Measurements from ENCODE around the gene NAT16.

DNA sequence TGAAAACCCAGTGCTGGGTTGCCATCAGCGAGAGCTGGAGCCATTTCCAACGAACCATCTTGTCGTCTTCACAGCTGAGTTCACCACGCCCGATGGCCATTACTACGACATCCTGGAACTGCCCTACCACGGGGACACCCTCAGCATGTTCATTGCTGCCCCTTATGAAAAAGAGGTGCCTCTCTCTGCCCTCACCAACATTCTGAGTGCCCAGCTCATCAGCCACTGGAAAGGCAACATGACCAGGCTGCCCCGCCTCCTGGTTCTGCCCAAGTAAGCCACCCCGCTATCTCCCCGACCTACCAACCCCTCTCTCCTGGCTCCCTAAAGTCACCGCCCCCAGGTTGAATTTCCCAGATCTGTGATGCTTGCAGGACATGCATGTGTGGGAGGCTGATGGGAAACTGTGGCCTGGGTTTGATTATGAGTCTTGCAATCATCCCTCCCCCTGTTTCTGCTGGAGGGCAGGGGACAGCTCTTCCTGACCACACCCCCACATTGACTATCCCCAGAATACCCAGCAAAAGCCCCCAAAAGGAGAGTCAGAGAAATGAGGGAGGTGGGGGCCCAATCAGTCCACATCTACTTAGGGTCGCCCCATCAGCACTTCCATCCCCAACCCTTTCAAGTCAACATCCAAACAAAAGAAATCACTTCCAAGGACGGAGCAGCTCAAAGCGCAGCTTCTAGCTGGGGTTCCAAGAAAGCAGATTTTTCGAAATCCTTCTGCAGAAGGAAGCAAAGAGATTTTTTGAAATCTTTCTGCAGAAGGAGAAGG lies 46.3 kb downstream of the NAT16 start:
- TF ChIP-seq, protein P1, sequence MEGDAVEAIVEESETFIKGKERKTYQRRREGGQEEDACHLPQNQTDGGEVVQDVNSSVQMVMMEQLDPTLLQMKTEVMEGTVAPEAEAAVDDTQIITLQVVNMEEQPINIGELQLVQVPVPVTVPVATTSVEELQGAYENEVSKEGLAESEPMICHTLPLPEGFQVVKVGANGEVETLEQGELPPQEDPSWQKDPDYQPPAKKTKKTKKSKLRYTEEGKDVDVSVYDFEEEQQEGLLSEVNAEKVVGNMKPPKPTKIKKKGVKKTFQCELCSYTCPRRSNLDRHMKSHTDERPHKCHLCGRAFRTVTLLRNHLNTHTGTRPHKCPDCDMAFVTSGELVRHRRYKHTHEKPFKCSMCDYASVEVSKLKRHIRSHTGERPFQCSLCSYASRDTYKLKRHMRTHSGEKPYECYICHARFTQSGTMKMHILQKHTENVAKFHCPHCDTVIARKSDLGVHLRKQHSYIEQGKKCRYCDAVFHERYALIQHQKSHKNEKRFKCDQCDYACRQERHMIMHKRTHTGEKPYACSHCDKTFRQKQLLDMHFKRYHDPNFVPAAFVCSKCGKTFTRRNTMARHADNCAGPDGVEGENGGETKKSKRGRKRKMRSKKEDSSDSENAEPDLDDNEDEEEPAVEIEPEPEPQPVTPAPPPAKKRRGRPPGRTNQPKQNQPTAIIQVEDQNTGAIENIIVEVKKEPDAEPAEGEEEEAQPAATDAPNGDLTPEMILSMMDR (IDR thresholded peaks at IDR 0.05 in 2 of 3, conservative IDR thresholded peaks at IDR 0.05 in 1 of 3; ENCODE audit: control insufficient read depth in 2 of 3, extremely low read depth in 1 of 3, insufficient read depth in 1 of 3, low read depth in 3 of 3, low read length in 3 of 3) = no peak
- no peak for TF ChIP-seq POLR2A (IDR thresholded peaks at IDR 0.05; ENCODE audit: low read depth, low read length)
- TF ChIP-seq RAD21 (IDR thresholded peaks at IDR 0.05; ENCODE audit: insufficient read depth, low read depth, low read length) = no peak
- no peak for TF ChIP-seq JUNB (IDR thresholded peaks at IDR 0.05)
- no peak for TF ChIP-seq IKZF1 (conservative IDR thresholded peaks at IDR 0.05)
- TF ChIP-seq, protein P2, sequence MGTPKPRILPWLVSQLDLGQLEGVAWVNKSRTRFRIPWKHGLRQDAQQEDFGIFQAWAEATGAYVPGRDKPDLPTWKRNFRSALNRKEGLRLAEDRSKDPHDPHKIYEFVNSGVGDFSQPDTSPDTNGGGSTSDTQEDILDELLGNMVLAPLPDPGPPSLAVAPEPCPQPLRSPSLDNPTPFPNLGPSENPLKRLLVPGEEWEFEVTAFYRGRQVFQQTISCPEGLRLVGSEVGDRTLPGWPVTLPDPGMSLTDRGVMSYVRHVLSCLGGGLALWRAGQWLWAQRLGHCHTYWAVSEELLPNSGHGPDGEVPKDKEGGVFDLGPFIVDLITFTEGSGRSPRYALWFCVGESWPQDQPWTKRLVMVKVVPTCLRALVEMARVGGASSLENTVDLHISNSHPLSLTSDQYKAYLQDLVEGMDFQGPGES (IDR thresholded peaks at IDR 0.05) = no peak
- TF ChIP-seq, protein P3, sequence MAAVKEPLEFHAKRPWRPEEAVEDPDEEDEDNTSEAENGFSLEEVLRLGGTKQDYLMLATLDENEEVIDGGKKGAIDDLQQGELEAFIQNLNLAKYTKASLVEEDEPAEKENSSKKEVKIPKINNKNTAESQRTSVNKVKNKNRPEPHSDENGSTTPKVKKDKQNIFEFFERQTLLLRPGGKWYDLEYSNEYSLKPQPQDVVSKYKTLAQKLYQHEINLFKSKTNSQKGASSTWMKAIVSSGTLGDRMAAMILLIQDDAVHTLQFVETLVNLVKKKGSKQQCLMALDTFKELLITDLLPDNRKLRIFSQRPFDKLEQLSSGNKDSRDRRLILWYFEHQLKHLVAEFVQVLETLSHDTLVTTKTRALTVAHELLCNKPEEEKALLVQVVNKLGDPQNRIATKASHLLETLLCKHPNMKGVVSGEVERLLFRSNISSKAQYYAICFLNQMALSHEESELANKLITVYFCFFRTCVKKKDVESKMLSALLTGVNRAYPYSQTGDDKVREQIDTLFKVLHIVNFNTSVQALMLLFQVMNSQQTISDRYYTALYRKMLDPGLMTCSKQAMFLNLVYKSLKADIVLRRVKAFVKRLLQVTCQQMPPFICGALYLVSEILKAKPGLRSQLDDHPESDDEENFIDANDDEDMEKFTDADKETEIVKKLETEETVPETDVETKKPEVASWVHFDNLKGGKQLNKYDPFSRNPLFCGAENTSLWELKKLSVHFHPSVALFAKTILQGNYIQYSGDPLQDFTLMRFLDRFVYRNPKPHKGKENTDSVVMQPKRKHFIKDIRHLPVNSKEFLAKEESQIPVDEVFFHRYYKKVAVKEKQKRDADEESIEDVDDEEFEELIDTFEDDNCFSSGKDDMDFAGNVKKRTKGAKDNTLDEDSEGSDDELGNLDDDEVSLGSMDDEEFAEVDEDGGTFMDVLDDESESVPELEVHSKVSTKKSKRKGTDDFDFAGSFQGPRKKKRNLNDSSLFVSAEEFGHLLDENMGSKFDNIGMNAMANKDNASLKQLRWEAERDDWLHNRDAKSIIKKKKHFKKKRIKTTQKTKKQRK (IDR thresholded peaks at IDR 0.05; ENCODE audit: low read depth, low read length) = no peak
- TF ChIP-seq, protein P4, sequence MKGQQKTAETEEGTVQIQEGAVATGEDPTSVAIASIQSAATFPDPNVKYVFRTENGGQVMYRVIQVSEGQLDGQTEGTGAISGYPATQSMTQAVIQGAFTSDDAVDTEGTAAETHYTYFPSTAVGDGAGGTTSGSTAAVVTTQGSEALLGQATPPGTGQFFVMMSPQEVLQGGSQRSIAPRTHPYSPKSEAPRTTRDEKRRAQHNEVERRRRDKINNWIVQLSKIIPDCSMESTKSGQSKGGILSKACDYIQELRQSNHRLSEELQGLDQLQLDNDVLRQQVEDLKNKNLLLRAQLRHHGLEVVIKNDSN (IDR thresholded peaks at IDR 0.05; ENCODE audit: borderline replicate concordance, extremely low read length, insufficient read depth, low read depth, low read length) = no peak
- TF ChIP-seq EED (IDR thresholded peaks at IDR 0.05; ENCODE audit: low read depth) = no peak
- TF ChIP-seq EZH2 (IDR thresholded peaks at IDR 0.05; ENCODE audit: borderline replicate concordance, control insufficient read depth, low read depth, low read length) = no peak
- TF ChIP-seq NBN (IDR thresholded peaks at IDR 0.05) = no peak

Data from GM12878 (cell line).